ENCODE measurements around the gene COL25A1.

COL25A1 gene

DNA sequence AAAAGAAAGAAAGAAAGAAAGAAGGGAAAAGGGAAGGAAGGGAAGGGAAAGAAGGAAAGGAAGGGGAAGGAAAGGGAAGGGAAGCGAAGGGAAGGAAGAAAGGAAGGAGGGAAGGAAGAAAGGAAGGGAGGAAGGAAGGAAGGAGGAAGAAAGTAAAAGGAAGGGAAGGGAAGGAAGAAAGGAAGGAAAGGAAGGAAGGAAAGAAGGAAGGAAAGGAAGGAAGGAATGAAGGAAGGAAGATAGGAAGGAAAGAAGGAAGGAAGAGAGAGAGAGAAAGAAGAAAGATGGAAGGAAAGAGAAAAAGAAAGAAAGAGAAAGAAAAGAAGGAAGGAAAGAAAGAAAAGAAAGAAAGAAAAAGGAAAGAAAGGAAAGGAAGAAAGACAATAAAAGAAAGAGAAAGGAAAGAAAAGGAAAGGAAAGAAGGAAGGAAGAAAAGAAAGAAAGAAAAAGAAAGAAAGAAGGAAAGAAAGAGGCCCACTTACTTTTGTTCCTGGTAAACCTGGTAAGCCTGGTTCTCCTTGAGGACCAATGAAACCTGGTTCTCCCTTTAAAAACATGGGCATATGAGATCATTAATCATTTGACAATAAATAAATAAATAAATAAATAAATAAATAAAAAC is 433.7 kb downstream of the COL25A1 start:
- no peak overlapping the region for H3K4me3 ChIP-seq (ENCODE audit: control insufficient read depth, low read depth, low read length)
- no peak for DNase-seq (ENCODE audit: low read depth)
- TF ChIP-seq, protein P1, sequence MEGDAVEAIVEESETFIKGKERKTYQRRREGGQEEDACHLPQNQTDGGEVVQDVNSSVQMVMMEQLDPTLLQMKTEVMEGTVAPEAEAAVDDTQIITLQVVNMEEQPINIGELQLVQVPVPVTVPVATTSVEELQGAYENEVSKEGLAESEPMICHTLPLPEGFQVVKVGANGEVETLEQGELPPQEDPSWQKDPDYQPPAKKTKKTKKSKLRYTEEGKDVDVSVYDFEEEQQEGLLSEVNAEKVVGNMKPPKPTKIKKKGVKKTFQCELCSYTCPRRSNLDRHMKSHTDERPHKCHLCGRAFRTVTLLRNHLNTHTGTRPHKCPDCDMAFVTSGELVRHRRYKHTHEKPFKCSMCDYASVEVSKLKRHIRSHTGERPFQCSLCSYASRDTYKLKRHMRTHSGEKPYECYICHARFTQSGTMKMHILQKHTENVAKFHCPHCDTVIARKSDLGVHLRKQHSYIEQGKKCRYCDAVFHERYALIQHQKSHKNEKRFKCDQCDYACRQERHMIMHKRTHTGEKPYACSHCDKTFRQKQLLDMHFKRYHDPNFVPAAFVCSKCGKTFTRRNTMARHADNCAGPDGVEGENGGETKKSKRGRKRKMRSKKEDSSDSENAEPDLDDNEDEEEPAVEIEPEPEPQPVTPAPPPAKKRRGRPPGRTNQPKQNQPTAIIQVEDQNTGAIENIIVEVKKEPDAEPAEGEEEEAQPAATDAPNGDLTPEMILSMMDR (IDR thresholded peaks at IDR 0.05; ENCODE audit: control insufficient read depth, insufficient read depth, low read depth, low read length, missing control alignments) = no peak

DNA sequence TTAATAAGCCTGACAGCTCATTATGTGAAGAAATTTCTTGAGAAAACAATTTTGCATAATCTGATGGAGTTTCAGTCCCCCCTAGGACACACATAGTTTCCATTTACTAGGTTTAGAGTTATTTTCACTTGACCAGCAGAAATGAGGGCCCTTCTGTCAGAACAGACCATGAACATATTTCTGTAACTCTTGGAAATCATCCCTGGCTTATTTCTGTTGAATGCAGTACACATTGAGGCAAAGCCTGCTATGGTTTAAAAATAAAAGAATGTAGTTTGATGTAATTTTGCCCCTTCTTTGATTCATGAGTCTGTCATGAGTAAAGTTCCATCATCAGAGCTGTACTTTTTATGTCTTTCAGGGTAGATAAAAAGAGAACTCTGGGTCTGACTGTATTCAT is 435.0 kb downstream of the COL25A1 start:
- TF ChIP-seq, protein P1 (IDR thresholded peaks at IDR 0.05; ENCODE audit: control insufficient read depth, insufficient read depth, low read depth, low read length, missing control alignments) = no peak
- no peak overlapping the region for H3K4me3 ChIP-seq (ENCODE audit: control insufficient read depth, low read depth, low read length)
- DNase-seq (ENCODE audit: low read depth) = no peak

GRCh38 chr4:108861334-108861733 is 441.1 kb downstream of the COL25A1 start:
- TF ChIP-seq, protein P1 (IDR thresholded peaks at IDR 0.05; ENCODE audit: control insufficient read depth, insufficient read depth, low read depth, low read length, missing control alignments) = no peak
- H3K4me3 ChIP-seq (ENCODE audit: control insufficient read depth, low read depth, low read length) = no peak overlapping the region
- DNase-seq (ENCODE audit: low read depth) = no peak

DNA sequence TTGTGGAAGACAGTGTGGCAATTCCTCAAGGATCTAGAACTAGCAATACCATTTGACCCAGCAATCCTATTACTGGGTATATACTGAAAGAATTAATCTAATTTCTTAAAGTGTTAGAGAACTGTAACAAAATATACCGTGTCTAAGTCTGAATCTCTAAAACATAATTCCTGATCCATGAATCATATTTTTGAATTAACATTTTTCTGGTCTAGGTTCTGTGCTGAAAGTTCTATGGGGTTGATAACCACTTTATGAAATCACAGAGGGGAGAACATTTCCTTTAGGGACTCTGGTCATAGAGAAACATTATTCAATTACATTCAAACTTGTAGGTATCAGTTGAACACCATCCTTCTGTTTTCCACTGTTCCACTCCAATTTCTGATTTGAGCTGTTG is 447.7 kb downstream of the COL25A1 start:
- H3K4me3 ChIP-seq (ENCODE audit: control insufficient read depth, low read depth, low read length) = no peak overlapping the region
- no peak for DNase-seq (ENCODE audit: low read depth)
- TF ChIP-seq, protein P1 (IDR thresholded peaks at IDR 0.05; ENCODE audit: control insufficient read depth, insufficient read depth, low read depth, low read length, missing control alignments) = no peak

- no peak for DNase-seq (ENCODE audit: low read depth)
- TF ChIP-seq, protein P1 (IDR thresholded peaks at IDR 0.05; ENCODE audit: control insufficient read depth, insufficient read depth, low read depth, low read length, missing control alignments) = no peak
- H3K4me3 ChIP-seq (ENCODE audit: control insufficient read depth, low read depth, low read length) = no peak overlapping the region
Observed at GRCh38 chr4:108852691-108853090, 449.8 kb downstream of the COL25A1 start.

GRCh38 chr4:108851366-108851765 is 451.1 kb downstream of the COL25A1 start:
- TF ChIP-seq, protein P1 (IDR thresholded peaks at IDR 0.05; ENCODE audit: control insufficient read depth, insufficient read depth, low read depth, low read length, missing control alignments) = no peak
- peak; percentile 61 for DNase-seq (ENCODE audit: low read depth)
- no peak overlapping the region for H3K4me3 ChIP-seq (ENCODE audit: control insufficient read depth, low read depth, low read length)

Data from AG09309 (cell line).